ENCODE results near the gene ILKAP.

Gene ILKAP

GRCh38 chr2:238121511-238122286 is 81.8 kb downstream of the ILKAP start:
- DNase-seq: no peak

- no peak for DNase-seq
These were observed 82.8 kb downstream of the ILKAP start for GRCh38 chr2:238120463-238121298.
